Measurements from ENCODE around the gene SNX8.
"Not testable (repeated sequence)": the region's sequence is repeated elsewhere in the genome, so short reads cannot be mapped to it uniquely, and the experiment has no call there.

Gene SNX8

GRCh38 chr7:2350861-2351260 lies 36.6 kb upstream of the SNX8 start:
- in situ Hi-C loops (cut with MboI; ENCODE audit: low sequenced_read_pairs) = no loop called here
- H3K4me1 ChIP-seq = peaks cover 8% of the 10 kb centered on the region
- H3K36me3 ChIP-seq (replicated peaks) = peaks cover 9% of the 10 kb centered on the region

GRCh38 chr7:2350055-2350454 lies 35.8 kb upstream of the SNX8 start:
- in situ Hi-C loops (cut with MboI; ENCODE audit: low sequenced_read_pairs) = no loop called here
- Histone ChIP-seq H3K4me3 (no peak overlapping the region), H3K36me3 (replicated peaks) (peaks cover 7% of the 10 kb centered on the region), H3K4me1 (peaks cover 8% of the 10 kb centered on the region), H3K9me3 (no peaks in the 10 kb centered on the region), H3K27me3 (ENCODE audit: low read depth) (no peaks in the 10 kb centered on the region)
- no peak for DNase-seq (ENCODE audit: low spot score in 2 of 2)

More at GRCh38 chr7:2350861-2351260, 36.6 kb upstream of the SNX8 start:
- H3K27me3 ChIP-seq (ENCODE audit: low read depth) = no peaks in the 10 kb centered on the region
- DNase-seq (ENCODE audit: low spot score in 2 of 2) = no peak
- no peaks in the 10 kb centered on the region for H3K9me3 ChIP-seq
- no peak overlapping the region for H3K4me3 ChIP-seq

GRCh38 chr7:2347351-2348063 lies 33.3 kb upstream of the SNX8 start:
- DNase-seq (ENCODE audit: low spot score in 2 of 2); H3K36me3 ChIP-seq (replicated peaks); in situ Hi-C loops (cut with MboI; ENCODE audit: low sequenced_read_pairs); H3K4me1 ChIP-seq; H3K27me3 ChIP-seq (ENCODE audit: low read depth); H3K4me3 ChIP-seq; H3K9me3 ChIP-seq: not testable (repeated sequence)

- DNase-seq (ENCODE audit: low spot score in 2 of 2) = no peak
- in situ Hi-C loops (cut with MboI; ENCODE audit: low sequenced_read_pairs) = no loop called here
- Histone ChIP-seq H3K9me3 (no peaks in the 10 kb centered on the region), H3K4me1 (no peaks in the 10 kb centered on the region), H3K4me3 (no peak overlapping the region), H3K27me3 (ENCODE audit: low read depth) (no peaks in the 10 kb centered on the region), H3K36me3 (replicated peaks) (no peaks in the 10 kb centered on the region)
Observed at GRCh38 chr7:2336626-2337299, 22.5 kb upstream of the SNX8 start.

- H3K27me3 ChIP-seq (ENCODE audit: low read depth); H3K4me3 ChIP-seq; in situ Hi-C loops (cut with MboI; ENCODE audit: low sequenced_read_pairs); H3K9me3 ChIP-seq; H3K4me1 ChIP-seq; H3K36me3 ChIP-seq (replicated peaks); DNase-seq (ENCODE audit: low spot score in 2 of 2): not testable (repeated sequence)
Observed at GRCh38 chr7:2332606-2333231, 18.5 kb upstream of the SNX8 start.

- in situ Hi-C loops (cut with MboI; ENCODE audit: low sequenced_read_pairs) = no loop called here
- DNase-seq (ENCODE audit: low spot score in 2 of 2) = no peak
- no peak overlapping the region for H3K4me3 ChIP-seq
- H3K9me3 ChIP-seq = no peaks in the 10 kb centered on the region
- H3K27me3 ChIP-seq (ENCODE audit: low read depth) = no peaks in the 10 kb centered on the region
- H3K4me1 ChIP-seq = no peaks in the 10 kb centered on the region
- no peaks in the 10 kb centered on the region for H3K36me3 ChIP-seq (replicated peaks)
Observed at GRCh38 chr7:2331707-2332106, 17.5 kb upstream of the SNX8 start.

GRCh38 chr7:2330493-2330892 lies 16.3 kb upstream of the SNX8 start:
- in situ Hi-C loops (cut with MboI; ENCODE audit: low sequenced_read_pairs) = no loop called here

GRCh38 chr7:2326951-2327350 lies 12.7 kb upstream of the SNX8 start:
- no peaks in the 10 kb centered on the region for H3K27me3 ChIP-seq (ENCODE audit: low read depth)
- no peak overlapping the region for H3K4me3 ChIP-seq
- no peaks in the 10 kb centered on the region for H3K36me3 ChIP-seq (replicated peaks)
- no peaks in the 10 kb centered on the region for H3K9me3 ChIP-seq
- in situ Hi-C loops (cut with MboI; ENCODE audit: low sequenced_read_pairs) = no loop called here
- H3K4me1 ChIP-seq = no peaks in the 10 kb centered on the region
- no peak for DNase-seq (ENCODE audit: low spot score in 2 of 2)

More at GRCh38 chr7:2330493-2330892, 16.3 kb upstream of the SNX8 start:
- H3K4me3 ChIP-seq = no peak overlapping the region
- no peaks in the 10 kb centered on the region for H3K27me3 ChIP-seq (ENCODE audit: low read depth)
- H3K4me1 ChIP-seq = no peaks in the 10 kb centered on the region
- no peaks in the 10 kb centered on the region for H3K36me3 ChIP-seq (replicated peaks)
- H3K9me3 ChIP-seq = no peaks in the 10 kb centered on the region
- DNase-seq (ENCODE audit: low spot score in 2 of 2) = no peak

GRCh38 chr7:2325162-2325561 lies 10.9 kb upstream of the SNX8 start:
- H3K4me3 ChIP-seq = no peak overlapping the region
- in situ Hi-C loops (cut with MboI; ENCODE audit: low sequenced_read_pairs) = no loop called here
- H3K27me3 ChIP-seq (ENCODE audit: low read depth) = no peaks in the 10 kb centered on the region
- H3K9me3 ChIP-seq = no peaks in the 10 kb centered on the region
- H3K4me1 ChIP-seq = no peaks in the 10 kb centered on the region
- H3K36me3 ChIP-seq (replicated peaks) = no peaks in the 10 kb centered on the region
- DNase-seq (ENCODE audit: low spot score in 2 of 2) = no peak

- Histone ChIP-seq H3K9me3 (no peaks in the 10 kb centered on the region), H3K36me3 (replicated peaks) (no peaks in the 10 kb centered on the region), H3K27me3 (ENCODE audit: low read depth) (no peaks in the 10 kb centered on the region), H3K4me1 (no peaks in the 10 kb centered on the region), H3K4me3 (no peak overlapping the region)
- no peak for DNase-seq (ENCODE audit: low spot score in 2 of 2)
- in situ Hi-C loops (cut with MboI; ENCODE audit: low sequenced_read_pairs) = no loop called here
Observed at GRCh38 chr7:2321020-2321419, 6.8 kb upstream of the SNX8 start.

GRCh38 chr7:2317556-2318293 lies 3.5 kb upstream of the SNX8 start:
- peaks cover 5% of the 10 kb centered on the region for H3K4me1 ChIP-seq
- H3K27me3 ChIP-seq (ENCODE audit: low read depth) = no peaks in the 10 kb centered on the region
- H3K9me3 ChIP-seq = no peaks in the 10 kb centered on the region
- no peak for DNase-seq (ENCODE audit: low spot score in 2 of 2)
- in situ Hi-C loops (cut with MboI; ENCODE audit: low sequenced_read_pairs) = no loop called here
- no peaks in the 10 kb centered on the region for H3K36me3 ChIP-seq (replicated peaks)
- H3K4me3 ChIP-seq = no peak overlapping the region

- no peak for DNase-seq (ENCODE audit: low spot score in 2 of 2)
- in situ Hi-C loops (cut with MboI; ENCODE audit: low sequenced_read_pairs) = no loop called here
- H3K4me3 ChIP-seq = no peak overlapping the region
- H3K4me1 ChIP-seq = peaks cover 5% of the 10 kb centered on the region
- H3K27me3 ChIP-seq (ENCODE audit: low read depth) = no peaks in the 10 kb centered on the region
- H3K36me3 ChIP-seq (replicated peaks) = no peaks in the 10 kb centered on the region
- no peaks in the 10 kb centered on the region for H3K9me3 ChIP-seq
Observed at GRCh38 chr7:2316578-2316977, 2.3 kb upstream of the SNX8 start.

GRCh38 chr7:2315787-2316186 lies 1.5 kb upstream of the SNX8 start:
- no peak for DNase-seq (ENCODE audit: low spot score in 2 of 2)
- Histone ChIP-seq H3K4me3 (no peak overlapping the region), H3K9me3 (no peaks in the 10 kb centered on the region), H3K4me1 (peaks cover 5% of the 10 kb centered on the region), H3K36me3 (replicated peaks) (no peaks in the 10 kb centered on the region), H3K27me3 (ENCODE audit: low read depth) (no peaks in the 10 kb centered on the region)
- in situ Hi-C loops (cut with MboI; ENCODE audit: low sequenced_read_pairs) = no loop called here
